ENCODE results near the gene DCUN1D3. TPM values are rescaled to one million over a fixed set of nuclear protein-coding genes. Genes with fewer than 3 reads are reported as not detected.

The DCUN1D3 gene
- total RNA-seq, 1 donor from 2014 or later, result 12.9 TPM

GRCh38 chr16:20879175-20880040 is 20.8 kb downstream of the DCUN1D3 start:
- DNase-seq (ENCODE audit: extremely low spot score, unreplicated experiment), result no peak
- no peak overlapping the region for H3K4me3 Mint-ChIP-seq
- H3K9me3 Mint-ChIP-seq, result no peaks in the 10 kb centered on the region
- TF ChIP-seq, protein P1, sequence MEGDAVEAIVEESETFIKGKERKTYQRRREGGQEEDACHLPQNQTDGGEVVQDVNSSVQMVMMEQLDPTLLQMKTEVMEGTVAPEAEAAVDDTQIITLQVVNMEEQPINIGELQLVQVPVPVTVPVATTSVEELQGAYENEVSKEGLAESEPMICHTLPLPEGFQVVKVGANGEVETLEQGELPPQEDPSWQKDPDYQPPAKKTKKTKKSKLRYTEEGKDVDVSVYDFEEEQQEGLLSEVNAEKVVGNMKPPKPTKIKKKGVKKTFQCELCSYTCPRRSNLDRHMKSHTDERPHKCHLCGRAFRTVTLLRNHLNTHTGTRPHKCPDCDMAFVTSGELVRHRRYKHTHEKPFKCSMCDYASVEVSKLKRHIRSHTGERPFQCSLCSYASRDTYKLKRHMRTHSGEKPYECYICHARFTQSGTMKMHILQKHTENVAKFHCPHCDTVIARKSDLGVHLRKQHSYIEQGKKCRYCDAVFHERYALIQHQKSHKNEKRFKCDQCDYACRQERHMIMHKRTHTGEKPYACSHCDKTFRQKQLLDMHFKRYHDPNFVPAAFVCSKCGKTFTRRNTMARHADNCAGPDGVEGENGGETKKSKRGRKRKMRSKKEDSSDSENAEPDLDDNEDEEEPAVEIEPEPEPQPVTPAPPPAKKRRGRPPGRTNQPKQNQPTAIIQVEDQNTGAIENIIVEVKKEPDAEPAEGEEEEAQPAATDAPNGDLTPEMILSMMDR (conservative IDR thresholded peaks at IDR 0.05), result no peak
- peaks cover 25% of the 10 kb centered on the region for H3K4me1 Mint-ChIP-seq (ENCODE audit: unreplicated experiment)
- H3K27ac Mint-ChIP-seq, result peak overlapping the region; percentile 37
- H3K36me3 Mint-ChIP-seq, result peaks cover 9% of the 10 kb centered on the region
- H3K27me3 Mint-ChIP-seq, result no peaks in the 10 kb centered on the region

DNA sequence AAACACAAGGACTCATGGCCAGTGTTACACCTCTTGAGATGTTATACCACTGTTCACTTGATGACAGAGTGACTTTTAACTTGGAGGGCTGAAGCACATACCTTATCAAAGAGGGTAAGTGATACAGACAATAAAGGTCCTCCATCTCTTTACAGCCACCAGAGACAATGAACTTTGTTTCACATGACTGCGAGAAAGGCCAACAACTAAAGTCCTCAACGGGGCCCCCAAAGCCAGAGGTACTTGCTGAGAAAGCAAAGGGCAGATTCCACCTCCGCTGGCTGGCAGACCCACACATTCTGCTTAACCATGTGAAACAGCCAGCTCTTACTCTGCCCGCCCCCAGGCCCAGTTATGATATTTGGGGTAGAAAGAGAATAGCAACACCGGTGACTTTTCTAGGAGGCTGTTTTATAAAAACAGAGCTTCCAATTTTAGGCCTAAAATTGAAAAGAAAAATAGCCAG is 21.4 kb downstream of the DCUN1D3 start:
- peak overlapping the region; percentile 37 for H3K27ac Mint-ChIP-seq
- peaks cover 3% of the 10 kb centered on the region for H3K36me3 Mint-ChIP-seq
- TF ChIP-seq, protein P1 (conservative IDR thresholded peaks at IDR 0.05), result no peak
- H3K4me3 Mint-ChIP-seq, result no peak overlapping the region
- no peak for DNase-seq (ENCODE audit: extremely low spot score, unreplicated experiment)
- no peaks in the 10 kb centered on the region for H3K9me3 Mint-ChIP-seq
- no peaks in the 10 kb centered on the region for H3K27me3 Mint-ChIP-seq
- peaks cover 19% of the 10 kb centered on the region for H3K4me1 Mint-ChIP-seq (ENCODE audit: unreplicated experiment)

GRCh38 chr16:20875355-20875650 is 24.9 kb downstream of the DCUN1D3 start:
- no peak overlapping the region for H3K4me3 Mint-ChIP-seq
- H3K4me1 Mint-ChIP-seq (ENCODE audit: unreplicated experiment), result peaks cover 35% of the 10 kb centered on the region
- no peak overlapping the region for H3K27ac Mint-ChIP-seq

GRCh38 chr16:20874088-20874581 is 26.0 kb downstream of the DCUN1D3 start:
- Mint-ChIP-seq H3K9me3 (no peaks in the 10 kb centered on the region), H3K4me3 (no peak overlapping the region), H3K4me1 (ENCODE audit: unreplicated experiment) (peaks cover 31% of the 10 kb centered on the region), H3K27ac (no peak overlapping the region), H3K36me3 (no peaks in the 10 kb centered on the region), H3K27me3 (no peaks in the 10 kb centered on the region)
- TF ChIP-seq, protein P1 (conservative IDR thresholded peaks at IDR 0.05), result no peak
- DNase-seq (ENCODE audit: extremely low spot score, unreplicated experiment), result no peak

More at GRCh38 chr16:20875355-20875650, 24.9 kb downstream of the DCUN1D3 start:
- no peaks in the 10 kb centered on the region for H3K9me3 Mint-ChIP-seq
- no peaks in the 10 kb centered on the region for H3K36me3 Mint-ChIP-seq
- TF ChIP-seq, protein P1 (conservative IDR thresholded peaks at IDR 0.05), result no peak
- DNase-seq (ENCODE audit: extremely low spot score, unreplicated experiment), result no peak
- no peaks in the 10 kb centered on the region for H3K27me3 Mint-ChIP-seq

- H3K4me1 Mint-ChIP-seq (ENCODE audit: unreplicated experiment), result peaks cover 23% of the 10 kb centered on the region
- H3K4me3 Mint-ChIP-seq, result no peak overlapping the region
- no peaks in the 10 kb centered on the region for H3K9me3 Mint-ChIP-seq
- H3K36me3 Mint-ChIP-seq, result no peaks in the 10 kb centered on the region
- DNase-seq (ENCODE audit: extremely low spot score, unreplicated experiment), result no peak
- TF ChIP-seq, protein P1 (conservative IDR thresholded peaks at IDR 0.05), result no peak
- no peaks in the 10 kb centered on the region for H3K27me3 Mint-ChIP-seq
- H3K27ac Mint-ChIP-seq, result no peak overlapping the region
Observed at GRCh38 chr16:20873331-20873730, 26.8 kb downstream of the DCUN1D3 start.
